WTC11 (cell line): ENCODE data around the gene MCRIP2. TPM values are rescaled to one million over a fixed set of nuclear protein-coding genes. Genes with fewer than 3 reads are reported as not detected.

Experiments
- ATAC-seq: fragments of 200-7000 bp; cut with Tn5 transposase; 2 replicates; pipeline ENCODE4 v1.10.0; 2021; ENCODE audit warnings: mild to moderate bottlenecking, moderate library complexity
- CTCF ChIA-PET: fragments of 300-600 bp; sonication (Branson Sonifier 250); formaldehyde crosslinking; loops from one replicate; lab custom pipeline; 2021; ENCODE audit warnings: antibody characterized with exemption; lab: Charles Lee
- POLR2A ChIA-PET: fragments of 350-600 bp; sonication (Branson Sonifier 250); formaldehyde crosslinking; loops from one replicate; lab custom pipeline; 2021; ENCODE audit warnings: antibody characterized with exemption; lab: Charles Lee
- DNase-seq: peaks from one replicate; pipeline ENCODE4 v3.0.0; 2021; ENCODE audit warnings: low spot score
- H3K27ac Mint-ChIP-seq: 2 replicates; pipeline ENCODE4 v1.8.0; 2021; ENCODE audit warnings: mixed read lengths
- H3K27me3 Mint-ChIP-seq: 2 replicates; pipeline ENCODE4 v1.8.0; 2021; ENCODE audit warnings: low read depth, mild to moderate bottlenecking, moderate library complexity, mixed read lengths
- H3K36me3 Mint-ChIP-seq: 2 replicates; pipeline ENCODE4 v1.8.0; 2021; ENCODE audit warnings: mixed read lengths
- H3K4me1 Mint-ChIP-seq: 2 replicates; pipeline ENCODE4 v1.8.0; 2022; ENCODE audit warnings: mixed read lengths
- H3K4me3 Mint-ChIP-seq: 2 replicates; pipeline ENCODE4 v1.8.0; 2021; ENCODE audit warnings: mild to moderate bottlenecking, moderate library complexity, mixed read lengths
- H3K9me3 Mint-ChIP-seq: 2 replicates; pipeline ENCODE4 v1.8.0; 2021; ENCODE audit warnings: mixed read lengths
- ARID4B ChIP-seq: sonication (generic); formaldehyde crosslinking; IDR thresholded peaks from 2 replicates; pipeline ENCODE4 v1.8.0; 2023; ENCODE audit warnings: missing genetic modification reagents, mild to moderate bottlenecking, borderline replicate concordance
- ELF4 ChIP-seq: sonication (generic); formaldehyde crosslinking; IDR thresholded peaks from 2 replicates; pipeline ENCODE4 v1.8.1; 2022; ENCODE audit warnings: low read depth, mild to moderate bottlenecking, moderate library complexity, missing genetic modification reagents
- ETV6 ChIP-seq: sonication (generic); formaldehyde crosslinking; IDR thresholded peaks from 2 replicates; pipeline ENCODE4 v1.8.1; 2022; ENCODE audit warnings: mild to moderate bottlenecking, missing genetic modification reagents
- FOXP1 ChIP-seq: sonication (generic); formaldehyde crosslinking; IDR thresholded peaks from 2 replicates; pipeline ENCODE4 v1.8.0; 2022; ENCODE audit warnings: missing genetic modification reagents, mild to moderate bottlenecking, moderate library complexity, borderline replicate concordance
- GABPB1 ChIP-seq: sonication (generic); formaldehyde crosslinking; IDR thresholded peaks from 2 replicates; pipeline ENCODE4 v1.8.1; 2023; ENCODE audit warnings: mild to moderate bottlenecking, missing genetic modification reagents
- MLX ChIP-seq: sonication (generic); formaldehyde crosslinking; IDR thresholded peaks from 2 replicates; pipeline ENCODE4 v1.8.1; 2023; ENCODE audit warnings: mild to moderate bottlenecking, missing genetic modification reagents, moderate library complexity
- MYBL2 ChIP-seq: sonication (generic); formaldehyde crosslinking; IDR thresholded peaks from 2 replicates; pipeline ENCODE4 v1.8.1; 2023; ENCODE audit warnings: mild to moderate bottlenecking, moderate library complexity, missing genetic modification reagents
- NFATC4 ChIP-seq: fragments of 250-450 bp; sonication (Bioruptor Pico); IDR thresholded peaks from 2 replicates; pipeline ENCODE4 v1.9.0; 2021; ENCODE audit warnings: mild to moderate bottlenecking
- NR3C1 ChIP-seq: sonication (generic); formaldehyde crosslinking; conservative IDR thresholded peaks from 2 replicates; pipeline ENCODE4 v1.8.1; 2023; ENCODE audit warnings: low read depth, mild to moderate bottlenecking, missing genetic modification reagents
- SP1 ChIP-seq: sonication (generic); formaldehyde crosslinking; conservative IDR thresholded peaks from 2 replicates; pipeline ENCODE4 v1.8.1; 2022; ENCODE audit warnings: missing genetic modification reagents
- TP53 ChIP-seq: sonication (generic); formaldehyde crosslinking; IDR thresholded peaks from 2 replicates; pipeline ENCODE4 v1.8.1; 2023; ENCODE audit warnings: mild to moderate bottlenecking, missing genetic modification reagents
- USF1 ChIP-seq: sonication (generic); formaldehyde crosslinking; IDR thresholded peaks from 2 replicates; pipeline ENCODE4 v1.8.0; 2022; ENCODE audit warnings: mild to moderate bottlenecking, missing genetic modification reagents
- ZNF138 ChIP-seq: sonication (generic); formaldehyde crosslinking; conservative IDR thresholded peaks from 2 replicates; pipeline ENCODE4 v1.8.1; 2022; ENCODE audit warnings: mild to moderate bottlenecking, moderate library complexity, missing genetic modification reagents
- ZNF219 ChIP-seq: sonication (generic); formaldehyde crosslinking; IDR thresholded peaks from 2 replicates; pipeline ENCODE4 v1.8.0; 2023; ENCODE audit warnings: missing genetic modification reagents, mild to moderate bottlenecking, borderline replicate concordance
- ZNF232 ChIP-seq: sonication (generic); formaldehyde crosslinking; IDR thresholded peaks from 2 replicates; pipeline ENCODE4 v1.8.0; 2022; ENCODE audit warnings: mild to moderate bottlenecking, missing genetic modification reagents
- ZNF423 ChIP-seq: fragments of 250-450 bp; sonication (Bioruptor Pico); IDR thresholded peaks from 2 replicates; pipeline ENCODE4 v2.1.2; 2022; ENCODE audit warnings: mild to moderate bottlenecking, moderate library complexity
- total RNA-seq: library from RNA; stranded (reverse); gene quantifications from 3 replicates; pipeline ENCODE4 v1.2.3, GENCODE V29; 2021

Gene MCRIP2
- total RNA-seq, 1 experiment from 2014 or later, result 63.3 TPM

- POLR2A ChIA-PET, result no interaction called here
- CTCF ChIA-PET, result interaction anchor here (0.9 to 2.7 kb wide), 7 partner anchors 9 to 64 kb away, joined by 3 to 18 read pairs (median 4); partner anchors contain the start of genes NHLRC4, RHBDL1 and WDR90
- peak; percentile 83 for ATAC-seq
- H3K36me3 Mint-ChIP-seq, result peaks cover 3% of the 10 kb centered on the region; the same call in 1 of the 2 replicates
- H3K27ac Mint-ChIP-seq, result peak within 1 kb of the TSS; percentile 41
- H3K4me3 Mint-ChIP-seq, result peak within 1 kb of the TSS; percentile 59
- TF ChIP-seq MYBL2 (no peak), ELF4 (CRISPR knock-in tag) (no peak), SP1 (peak; percentile 58), USF1 (CRISPR knock-in tag) (peak; percentile 8; the same call in 1 of the 2 replicates), MLX (CRISPR knock-in tag) (no peak), FOXP1 (CRISPR knock-in tag) (peak; percentile 52; the same call in 1 of the 2 replicates), GABPB1 (CRISPR knock-in tag) (0 out of 2 replicates have a peak, but pooled peaks have one; percentile 8), TP53 (CRISPR knock-in tag) (no peak), ZNF423 (CRISPR knock-in tag) (peak; percentile 48; the same call in 1 of the 2 replicates), ARID4B (CRISPR knock-in tag) (peak; percentile 15; the same call in 1 of the 2 replicates), ZNF138 (CRISPR knock-in tag) (0 out of 2 replicates have a peak, but pooled peaks have one; percentile 14), ZNF232 (peak; percentile 56; the same call in 1 of the 2 replicates), NR3C1 (CRISPR knock-in tag) (0 out of 2 replicates have a peak, but pooled peaks have one; percentile 21), ZNF219 (CRISPR knock-in tag) (no peak), ETV6 (CRISPR knock-in tag) (0 out of 2 replicates have a peak, but pooled peaks have one; percentile 60)
- no peaks in the 10 kb centered on the region for H3K27me3 Mint-ChIP-seq
- no peaks in the 10 kb centered on the region for H3K9me3 Mint-ChIP-seq
- DNase-seq, result peak; percentile 85
- peaks cover 18% of the 10 kb centered on the region for H3K4me1 Mint-ChIP-seq
Observed at GRCh38 chr16:630815-631405, 10.7 kb upstream of the MCRIP2 start, which contains the start of gene WFIKKN1. Gene WFIKKN1, plus strand, starts transcription at chr16:630985. Its CDS starts 269 bp downstream, at chr16:631254.

- Mint-ChIP-seq H3K27me3 (peaks cover 4% of the 10 kb centered on the region; the same call in 1 of the 2 replicates), H3K4me1 (peaks cover 18% of the 10 kb centered on the region), H3K36me3 (no peaks in the 10 kb centered on the region), H3K9me3 (no peaks in the 10 kb centered on the region), H3K27ac (no peak overlapping the region), H3K4me3 (no peak overlapping the region)
- no peak for DNase-seq
- POLR2A ChIA-PET, result no interaction called here
- CTCF ChIA-PET, result interaction anchor here (0.9 to 2.7 kb wide), 4 partner anchors 10 to 31 kb away, joined by 3 to 18 read pairs (median 8); partner anchors contain the start of gene WDR90
- no peak for ATAC-seq
- no peak for TF ChIP-seq NFATC4 (CRISPR knock-in tag)
Observed at GRCh38 chr16:631808-632358, 9.7 kb upstream of the MCRIP2 start.
